K562 (cell line): ENCODE results near the gene LRMDA. TPM values are rescaled to one million over a fixed set of nuclear protein-coding genes. Genes with fewer than 3 reads are reported as not detected.

Source experiments
- ATAC-seq: fragments of 200-7000 bp; cut with Tn5 transposase; 3 replicates; pipeline ENCODE4 v1.9.1; 2020; ENCODE audit warnings: moderate library complexity
- BruUV-seq: library from RNA; stranded (reverse); fragments of 400-500 nt; replicated peaks from 2 replicates; lab custom pipeline; 2021; lab: Mats Ljungman, UMichigan
- CTCF ChIA-PET: fragments of 300-600 bp; formaldehyde crosslinking; extraction: SDS; loops from one replicate; lab custom pipeline; 2021; ENCODE audit warnings: low intra/inter-chr PET ratio; lab: Yijun Ruan, JAX
- POLR2A ChIA-PET: fragments of 300-600, 350-650 bp; sonication (Branson Sonifier 250); formaldehyde crosslinking; extraction: SDS; loops from one replicate; lab custom pipeline; 2021; ENCODE audit warnings: antibody characterized with exemption, inconsistent platforms; lab: Yijun Ruan, JAX
- DNase-seq, 4 experiments: peaks; one replicate each; pipeline versions ENCODE4 v3.0.0 to v3.0.0-alpha.2; 2011 to 2018; ENCODE audit warnings: low spot score in 3 of 4, mixed read lengths in 3 of 4; ENCODE audit errors: extremely low read depth in 1 of 4
- FAIRE-seq: peaks from 2 replicates; lab custom pipeline; 2011; peaks lifted over from hg19 to GRCh38; lab: Jason Lieb, UNC
- H2AFZ ChIP-seq: 2 replicates; pipeline ENCODE4 v1.6.0; 2011; ENCODE audit warnings: low read depth, low read length, control low read depth, inconsistent platforms
- H3K27ac ChIP-seq: fragments of 200-600 bp; 3 replicates; pipeline ENCODE4 v1.8.0; 2011; ENCODE audit warnings: low read depth, mild to moderate bottlenecking, control low read depth, inconsistent platforms, low read length, moderate library complexity, mixed read lengths; ENCODE audit errors: extremely low read depth
- H3K27me3 ChIP-seq, 2 experiments: fragments of 300-600 bp in 1 of 2; 2 replicates in 1 of 2; 3 replicates in 1 of 2; pipeline versions ENCODE4 v1.6.0 to v1.8.0; 2011; ENCODE audit warnings: inconsistent platforms in 2 of 2, low read length in 2 of 2, mild to moderate bottlenecking in 1 of 2, mixed read lengths in 1 of 2, moderate library complexity in 1 of 2; ENCODE audit not compliant: control insufficient read depth in 2 of 2, insufficient read depth in 2 of 2
- H3K36me3 ChIP-seq: fragments of 300-600 bp; 3 replicates; pipeline ENCODE4 v1.8.0; 2011; ENCODE audit warnings: mild to moderate bottlenecking, low read length, inconsistent platforms; ENCODE audit not compliant: control insufficient read depth, insufficient read depth
- H3K4me1 ChIP-seq, 2 experiments: fragments of 200-600 bp in 1 of 2; replicated peaks in 1 of 2; 2 replicates in 1 of 2; 3 replicates in 1 of 2; pipeline versions ENCODE4 v1.5.1 to v1.8.0; 2011; ENCODE audit warnings: inconsistent platforms in 2 of 2, low read length in 2 of 2, mild to moderate bottlenecking in 1 of 2, mixed read lengths in 1 of 2, moderate library complexity in 1 of 2; ENCODE audit not compliant: control insufficient read depth in 2 of 2, insufficient read depth in 2 of 2
- H3K4me2 ChIP-seq: 2 replicates; pipeline ENCODE4 v1.6.1; 2011; ENCODE audit warnings: low read length, control low read depth, inconsistent platforms, mixed read lengths; ENCODE audit not compliant: insufficient read depth
- H3K4me3 ChIP-seq: fragments of 200-600 bp; sonication (generic), shearing (Covaris generic); 2 replicates; pipeline ENCODE4 v1.5.1; 2016; ENCODE audit warnings: control low read depth, inconsistent platforms
- H3K79me2 ChIP-seq: fragments of 200-600 bp; 3 replicates; pipeline ENCODE4 v1.8.0; 2011; ENCODE audit warnings: low read length, inconsistent platforms; ENCODE audit not compliant: control insufficient read depth, insufficient read depth
- H3K9ac ChIP-seq, 2 experiments: 2 replicates each; pipeline versions ENCODE4 v1.6.0 to v1.6.1; 2011; ENCODE audit warnings: low read depth in 2 of 2, low read length in 2 of 2, control low read depth in 1 of 2, inconsistent platforms in 1 of 2, mild to moderate bottlenecking in 1 of 2, mixed read lengths in 1 of 2; ENCODE audit not compliant: insufficient read depth in 1 of 2
- H3K9me1 ChIP-seq: one replicate; pipeline ENCODE4 v1.6.0; 2011; ENCODE audit warnings: inconsistent platforms, mild to moderate bottlenecking, low read length, moderate library complexity; ENCODE audit not compliant: control insufficient read depth, insufficient read depth
- H3K9me3 ChIP-seq: replicated peaks from 2 replicates; pipeline ENCODE4 v1.5.1; 2011; ENCODE audit warnings: low read depth, low read length, inconsistent platforms; ENCODE audit not compliant: control insufficient read depth, insufficient read depth
- H4K20me1 ChIP-seq: replicated peaks from 2 replicates; pipeline ENCODE4 v1.6.1; 2011; ENCODE audit warnings: low read length, inconsistent platforms, mixed read lengths; ENCODE audit not compliant: control insufficient read depth, insufficient read depth
- ETV6 ChIP-seq, 3 experiments: fragments of 150-350 bp in 1 of 3; sonication (generic) in 1 of 3; formaldehyde crosslinking in 1 of 3; IDR thresholded peaks; 2 replicates each; pipeline versions ENCODE4 v1.6.1 to v1.8.0; 2014 to 2022; ENCODE audit warnings: borderline replicate concordance in 2 of 3, low read depth in 2 of 3, antibody characterized with exemption in 1 of 3, low read length in 1 of 3, mild to moderate bottlenecking in 1 of 3, missing genetic modification reagents in 1 of 3
- FOXA3 ChIP-seq, 2 experiments: fragments of 450-650 bp in 1 of 2; sonication (generic) in 1 of 2; formaldehyde crosslinking; IDR thresholded peaks in 1 of 2; conservative IDR thresholded peaks in 1 of 2; 2 replicates each; pipeline versions ENCODE4 v1.4.0 to v1.8.0; 2020 to 2022; ENCODE audit warnings: mild to moderate bottlenecking in 2 of 2, missing genetic modification reagents in 1 of 2
- HSF4 ChIP-seq: fragments of 250-450 bp; sonication (Bioruptor Pico); IDR thresholded peaks from 2 replicates; pipeline ENCODE4 v2.1.2; 2022; ENCODE audit warnings: mild to moderate bottlenecking, moderate library complexity, borderline replicate concordance
- LARP7 ChIP-seq: fragments of 450-650 bp; IDR thresholded peaks from 2 replicates; pipeline ENCODE4 v1.6.1; 2016
- MEF2D ChIP-seq: conservative IDR thresholded peaks from 2 replicates; pipeline ENCODE4 v1.6.1; 2016; ENCODE audit warnings: low read depth, missing genetic modification characterization, missing compliant biosample characterization
- MYC ChIP-seq, 2 experiments: fragments of 250-450 bp in 1 of 2; sonication (Bioruptor Pico) in 1 of 2; IDR thresholded peaks; 2 replicates each; pipeline versions ENCODE4 v1.5.1 to v1.6.1; 2012 to 2021; ENCODE audit warnings: low read depth in 2 of 2, borderline replicate concordance in 1 of 2, improper control_type of control experiment in 1 of 2, low read length in 1 of 2, mild to moderate bottlenecking in 1 of 2, moderate library complexity in 1 of 2
- SREBF1 ChIP-seq: fragments of 150-350 bp; IDR thresholded peaks from 2 replicates; pipeline ENCODE4 v1.6.1; 2014; ENCODE audit warnings: antibody characterized with exemption, low read depth, low read length, borderline replicate concordance
- ZBTB2 ChIP-seq: fragments of 450-650 bp; IDR thresholded peaks from 2 replicates; pipeline ENCODE4 v1.6.1; 2016; ENCODE audit warnings: antibody characterized with exemption
- WGBS: fragments of 100-300 bp; shearing (Covaris generic); methylation state at CpG from one replicate; pipeline ENCODE4 v1.1.6; 2016; ENCODE audit warnings: low coverage, mixed read lengths; ENCODE audit not compliant: insufficient coverage; ENCODE audit errors: missing lambda C conversion rate; 5-methylcytosine and 5-hydroxymethylcytosine counted together
- in situ Hi-C: fragments of 300-500 bp; cut with MboI; formaldehyde crosslinking; loops from 4 replicates; pipeline ENCODE4 v1.15.0; 2018; ENCODE audit warnings: inconsistent platforms, mixed read lengths
- intact Hi-C: fragments of 100-400 bp; cut with micrococcal nuclease; formaldehyde crosslinking; loops from 2 replicates; pipeline ENCODE4 v1.14.2; 2022
- polyA plus RNA-seq, 8 experiments: library from polyadenylated mRNA; depleted of rRNA in 4 of 8; stranded (reverse) in 5 of 8; unstranded in 3 of 8; fragments of >200 nt; fragmentation: Nextera tagmentation in 2 of 8; fragmentation: Illumina TruSeq in 1 of 8; extraction: Ambion mirVana in 2 of 8; extraction: Trizol in 1 of 8; gene quantifications; 2 replicates each; pipeline versions ENCODE4 v1.2.1 to v1.2.3, GENCODE V29; 2011 to 2014; ENCODE audit warnings: inconsistent platforms in 1 of 8, missing spikeins in 1 of 8
- total RNA-seq, 7 experiments: library from RNA; depleted of rRNA in 6 of 7; stranded (reverse); fragments of >200 nt in 6 of 7; fragmentation: Illumina TruSeq in 2 of 7; extraction: Trizol in 2 of 7; gene quantifications; 2 replicates each; pipeline versions ENCODE4 v1.2.1 to v1.2.3, GENCODE V29; 2011 to 2021; ENCODE audit warnings: low replicate concordance in 1 of 7

Gene LRMDA
- total and polyA plus RNA-seq, 9 of the 15 experiments (the other 6 are each of a cell fraction or from before 2014, with no cell fraction given): 0.25 TPM; not detected in 8

DNA sequence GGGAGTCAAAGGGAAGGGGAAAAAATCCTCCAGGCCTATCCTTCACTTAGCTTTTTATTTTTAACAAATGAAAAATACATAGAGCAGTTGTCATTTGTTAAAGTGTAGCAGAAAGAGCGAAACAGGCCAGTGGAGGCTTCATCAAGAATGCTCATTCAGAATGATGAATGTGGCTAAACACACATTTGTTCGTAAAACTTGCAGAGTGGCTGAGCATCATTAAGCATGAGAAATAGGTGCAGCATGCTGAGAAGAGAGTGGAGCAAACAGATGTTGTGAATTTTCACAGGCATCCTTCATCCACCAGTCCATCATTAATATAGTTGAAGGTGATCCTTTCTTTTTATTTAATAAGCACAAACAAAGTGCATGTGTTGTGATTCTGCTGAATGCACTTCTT lies 407.6 kb downstream of the LRMDA start:
- Histone ChIP-seq H3K36me3 (no peaks in the 10 kb centered on the region), H4K20me1 (no peaks in the 10 kb centered on the region), H3K4me1 (no peaks in the 10 kb centered on the region), H2AFZ (no peak overlapping the region), H3K27me3 (no peaks in the 10 kb centered on the region; a peak in 1 of 5 replicates), H3K9me3 (no peaks in the 10 kb centered on the region), H3K9me1 (no peaks in the 10 kb centered on the region), H3K4me2 (no peak overlapping the region), H3K9ac (no peak overlapping the region), H3K4me3 (no peak overlapping the region), H3K79me2 (no peaks in the 10 kb centered on the region), H3K27ac (no peak overlapping the region)
- no peak for DNase-seq
- ChIA-PET POLR2A (no interaction called here), CTCF (no interaction called here)
- in situ Hi-C loops: no loop called here
- ATAC-seq: no peak
- no TSS peak for BruUV-seq
- intact Hi-C loops: no loop called here
- TF ChIP-seq LARP7: no peak
- TF ChIP-seq MYC (IDR thresholded peaks at IDR 0.05; ENCODE audit: low read depth, low read length): no peak
- no peak for TF ChIP-seq MYC (CRISPR knock-in tag; IDR thresholded peaks at IDR 0.05; ENCODE audit: borderline replicate concordance, low read depth)
- WGBS: 0% methylated on average over 2 of the region's 2 CpGs
- FAIRE-seq: no peak

DNA sequence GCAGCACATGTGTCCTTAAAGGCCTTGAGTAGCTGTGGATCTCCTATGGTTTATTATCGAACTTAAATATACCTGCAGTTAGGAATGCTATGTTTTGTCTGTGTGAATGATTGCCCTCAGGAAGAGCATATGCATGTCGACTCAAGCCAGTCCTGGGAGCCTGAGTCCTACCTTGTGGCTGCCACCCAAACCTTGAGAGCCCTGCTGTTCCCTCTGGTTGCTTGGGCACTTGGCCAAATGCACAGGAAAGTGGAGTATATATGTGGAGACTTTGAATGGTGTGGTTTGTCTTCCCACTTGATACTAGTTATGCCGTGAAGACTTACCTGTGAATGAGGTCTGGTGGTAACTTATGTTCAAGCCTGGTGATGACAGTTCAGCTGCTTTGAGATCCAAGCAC lies 409.8 kb downstream of the LRMDA start:
- DNase-seq (no peak), FAIRE-seq (no peak), ATAC-seq (no peak)
- Histone ChIP-seq H3K36me3 (no peaks in the 10 kb centered on the region), H2AFZ (no peak overlapping the region), H3K4me1 (no peaks in the 10 kb centered on the region), H3K79me2 (no peaks in the 10 kb centered on the region), H3K27ac (no peak overlapping the region), H3K9me1 (no peaks in the 10 kb centered on the region), H3K4me2 (no peak overlapping the region), H3K27me3 (no peaks in the 10 kb centered on the region; a peak in 1 of 5 replicates), H3K4me3 (no peak overlapping the region), H4K20me1 (no peaks in the 10 kb centered on the region), H3K9ac (no peak overlapping the region), H3K9me3 (no peaks in the 10 kb centered on the region)
- WGBS: 0% methylated on average over 3 of the region's 3 CpGs
- ChIA-PET POLR2A (no interaction called here), CTCF (no interaction called here)
- in situ Hi-C loops: no loop called here
- no TSS peak for BruUV-seq
- intact Hi-C loops: no loop called here
- TF ChIP-seq FOXA3 (CRISPR knock-in tag; conservative IDR thresholded peaks at IDR 0.05 in 1 of 2, IDR thresholded peaks at IDR 0.05 in 1 of 2) (no peak), ZBTB2 (no peak), ETV6 (IDR thresholded peaks at IDR 0.05; ENCODE audit: borderline replicate concordance in 1 of 2, low read depth in 2 of 2, low read length in 1 of 2) (no peak), ETV6 (CRISPR knock-in tag; IDR thresholded peaks at IDR 0.05; ENCODE audit: borderline replicate concordance) (no peak), HSF4 (CRISPR knock-in tag) (no peak), SREBF1 (no peak), MEF2D (no peak)
